Osteoblast (primary cell): ENCODE measurements around the gene ELK3. TPM values are rescaled to one million over a fixed set of nuclear protein-coding genes. Genes with fewer than 3 reads are reported as not detected.

Experiments
- DNase-seq: peaks from one replicate; pipeline ENCODE4 v3.0.0; 2011; ENCODE audit warnings: low spot score, mixed read lengths; ENCODE audit not compliant: insufficient read length; ENCODE audit errors: missing footprints
- H2AFZ ChIP-seq: 2 replicates; pipeline ENCODE4 v1.6.0; 2011; ENCODE audit warnings: mild to moderate bottlenecking, low read length
- H3K27ac ChIP-seq: 2 replicates; pipeline ENCODE4 v1.5.1; 2011; ENCODE audit warnings: mild to moderate bottlenecking, low read depth, low read length, moderate library complexity
- H3K27me3 ChIP-seq: 2 replicates; pipeline ENCODE4 v1.6.0; 2012; ENCODE audit warnings: mild to moderate bottlenecking, control low read depth, inconsistent platforms, low read length, moderate library complexity; ENCODE audit not compliant: insufficient read depth
- H3K36me3 ChIP-seq: 2 replicates; pipeline ENCODE4 v1.5.1; 2011; ENCODE audit warnings: mild to moderate bottlenecking, low read length, control low read depth, moderate library complexity; ENCODE audit not compliant: insufficient read depth
- H3K4me1 ChIP-seq: 2 replicates; pipeline ENCODE4 v1.5.1; 2011; ENCODE audit warnings: mild to moderate bottlenecking, low read length, control low read depth, moderate library complexity; ENCODE audit not compliant: insufficient read depth
- H3K4me2 ChIP-seq: 2 replicates; pipeline ENCODE4 v1.6.0; 2011; ENCODE audit warnings: mild to moderate bottlenecking, low read length; ENCODE audit not compliant: insufficient read depth
- H3K4me3 ChIP-seq: fragments of 200-600 bp; sonication (generic); 3 replicates; pipeline ENCODE4 v1.5.1; 2012; ENCODE audit warnings: mild to moderate bottlenecking, low read length, inconsistent platforms; ENCODE audit not compliant: insufficient read depth
- H3K79me2 ChIP-seq: 2 replicates; pipeline ENCODE4 v1.6.0; 2012; ENCODE audit warnings: mild to moderate bottlenecking, low read length, control low read depth, inconsistent platforms; ENCODE audit not compliant: insufficient read depth
- H3K9me3 ChIP-seq: 2 replicates; pipeline ENCODE4 v1.5.1; 2011; ENCODE audit warnings: low read depth, low read length, control low read depth
- H4K20me1 ChIP-seq: 2 replicates; pipeline ENCODE4 v1.6.0; 2012; ENCODE audit warnings: mild to moderate bottlenecking, low read length, control low read depth; ENCODE audit not compliant: insufficient read depth
- total RNA-seq: library from RNA; depleted of rRNA; stranded (reverse); fragments of >200 nt; gene quantifications from 2 replicates; pipeline ENCODE4 v1.2.3, GENCODE V29; 2012
- TF ChIP-seq, protein P1 (sequence below): IDR thresholded peaks from 2 replicates; pipeline ENCODE4 v1.5.1; 2011; ENCODE audit warnings: mild to moderate bottlenecking, low read depth, low read length, moderate library complexity; ENCODE audit errors: extremely low read depth

The ELK3 gene
- total RNA-seq, 1 donor: 27.5 TPM

DNA sequence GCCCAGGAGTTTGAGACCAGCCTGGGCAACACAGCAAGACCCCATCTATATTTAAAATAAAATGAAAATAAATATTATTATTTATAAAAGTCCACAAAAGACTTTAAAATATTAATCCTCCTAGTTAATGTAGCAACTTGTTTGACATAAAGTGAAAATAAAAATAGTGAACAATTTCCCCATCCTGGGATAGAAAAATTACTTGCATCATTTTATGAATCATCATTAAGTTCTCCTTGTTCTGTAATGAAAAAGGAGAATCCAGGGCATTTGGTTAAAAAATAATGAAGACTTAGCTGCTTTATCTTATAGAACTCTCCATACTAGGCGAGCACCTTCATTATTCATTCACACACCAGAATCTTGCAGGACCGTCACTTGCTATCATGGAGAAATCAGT is 66.1 kb downstream of the ELK3 start:
- no peak for DNase-seq
- peaks cover 74% of the 10 kb centered on the region for H3K79me2 ChIP-seq
- no peaks in the 10 kb centered on the region for H3K9me3 ChIP-seq
- no peak overlapping the region for H2AFZ ChIP-seq
- no peak overlapping the region for H3K4me2 ChIP-seq
- H4K20me1 ChIP-seq: peaks cover 11% of the 10 kb centered on the region
- peaks cover 14% of the 10 kb centered on the region for H3K4me1 ChIP-seq
- TF ChIP-seq, protein P1, sequence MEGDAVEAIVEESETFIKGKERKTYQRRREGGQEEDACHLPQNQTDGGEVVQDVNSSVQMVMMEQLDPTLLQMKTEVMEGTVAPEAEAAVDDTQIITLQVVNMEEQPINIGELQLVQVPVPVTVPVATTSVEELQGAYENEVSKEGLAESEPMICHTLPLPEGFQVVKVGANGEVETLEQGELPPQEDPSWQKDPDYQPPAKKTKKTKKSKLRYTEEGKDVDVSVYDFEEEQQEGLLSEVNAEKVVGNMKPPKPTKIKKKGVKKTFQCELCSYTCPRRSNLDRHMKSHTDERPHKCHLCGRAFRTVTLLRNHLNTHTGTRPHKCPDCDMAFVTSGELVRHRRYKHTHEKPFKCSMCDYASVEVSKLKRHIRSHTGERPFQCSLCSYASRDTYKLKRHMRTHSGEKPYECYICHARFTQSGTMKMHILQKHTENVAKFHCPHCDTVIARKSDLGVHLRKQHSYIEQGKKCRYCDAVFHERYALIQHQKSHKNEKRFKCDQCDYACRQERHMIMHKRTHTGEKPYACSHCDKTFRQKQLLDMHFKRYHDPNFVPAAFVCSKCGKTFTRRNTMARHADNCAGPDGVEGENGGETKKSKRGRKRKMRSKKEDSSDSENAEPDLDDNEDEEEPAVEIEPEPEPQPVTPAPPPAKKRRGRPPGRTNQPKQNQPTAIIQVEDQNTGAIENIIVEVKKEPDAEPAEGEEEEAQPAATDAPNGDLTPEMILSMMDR: no peak
- peaks cover 47% of the 10 kb centered on the region for H3K36me3 ChIP-seq
- H3K27ac ChIP-seq: peak overlapping the region; percentile 24
- no peak overlapping the region for H3K4me3 ChIP-seq
- no peaks in the 10 kb centered on the region for H3K27me3 ChIP-seq

DNA sequence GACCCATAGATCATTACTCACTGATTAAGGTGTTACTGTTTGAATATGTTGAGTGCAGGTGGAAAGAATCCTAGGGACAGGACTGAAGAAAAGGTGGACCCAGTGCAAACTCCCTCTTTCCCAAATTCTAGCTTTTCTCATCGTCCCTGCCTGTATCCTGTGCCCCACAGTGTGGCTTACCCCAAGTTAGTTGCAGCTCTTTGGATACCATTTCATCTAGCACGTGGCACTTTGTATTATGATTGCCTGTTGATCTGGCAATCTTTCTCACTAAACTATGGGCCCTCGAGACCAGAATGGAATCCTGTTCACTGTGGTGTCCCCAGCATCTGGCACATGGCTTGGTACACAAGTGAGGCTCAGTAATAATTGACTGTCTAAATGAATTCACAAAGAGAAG is 66.5 kb downstream of the ELK3 start:
- H4K20me1 ChIP-seq: peaks cover 11% of the 10 kb centered on the region
- H3K9me3 ChIP-seq: no peaks in the 10 kb centered on the region
- H3K36me3 ChIP-seq: peaks cover 48% of the 10 kb centered on the region
- H3K4me3 ChIP-seq: no peak overlapping the region
- H3K4me2 ChIP-seq: no peak overlapping the region
- no peaks in the 10 kb centered on the region for H3K27me3 ChIP-seq
- no peak for DNase-seq
- peaks cover 72% of the 10 kb centered on the region for H3K79me2 ChIP-seq
- no peak overlapping the region for H2AFZ ChIP-seq
- H3K27ac ChIP-seq: peak overlapping the region; percentile 24
- TF ChIP-seq, protein P1: no peak
- peaks cover 14% of the 10 kb centered on the region for H3K4me1 ChIP-seq

DNA sequence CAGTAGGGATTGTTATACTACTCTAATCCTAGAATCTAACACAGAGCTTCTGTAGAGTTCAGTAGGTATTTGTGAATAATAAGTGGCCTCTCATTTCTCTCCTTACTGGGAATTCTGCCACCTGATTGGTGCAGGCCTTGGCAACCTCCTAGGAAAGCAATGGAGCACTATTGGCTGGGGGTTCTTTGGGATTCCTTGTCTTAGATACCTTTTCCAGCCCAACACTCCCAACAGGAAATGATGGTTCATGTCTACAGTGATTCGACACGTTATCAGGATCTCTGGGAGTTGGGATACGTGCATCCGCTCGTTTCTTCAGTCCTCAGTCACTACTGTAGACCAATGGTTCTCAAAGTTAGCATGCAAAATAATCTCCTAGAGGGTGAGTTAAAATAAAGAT is 67.4 kb downstream of the ELK3 start:
- H3K4me2 ChIP-seq: no peak overlapping the region
- no peak overlapping the region for H3K4me3 ChIP-seq
- no peak overlapping the region for H3K27ac ChIP-seq
- peaks cover 11% of the 10 kb centered on the region for H4K20me1 ChIP-seq
- no peaks in the 10 kb centered on the region for H3K27me3 ChIP-seq
- DNase-seq: no peak
- no peaks in the 10 kb centered on the region for H3K9me3 ChIP-seq
- H2AFZ ChIP-seq: no peak overlapping the region
- H3K4me1 ChIP-seq: peaks cover 14% of the 10 kb centered on the region
- TF ChIP-seq, protein P1: no peak
- H3K79me2 ChIP-seq: peaks cover 63% of the 10 kb centered on the region
- peaks cover 48% of the 10 kb centered on the region for H3K36me3 ChIP-seq

DNA sequence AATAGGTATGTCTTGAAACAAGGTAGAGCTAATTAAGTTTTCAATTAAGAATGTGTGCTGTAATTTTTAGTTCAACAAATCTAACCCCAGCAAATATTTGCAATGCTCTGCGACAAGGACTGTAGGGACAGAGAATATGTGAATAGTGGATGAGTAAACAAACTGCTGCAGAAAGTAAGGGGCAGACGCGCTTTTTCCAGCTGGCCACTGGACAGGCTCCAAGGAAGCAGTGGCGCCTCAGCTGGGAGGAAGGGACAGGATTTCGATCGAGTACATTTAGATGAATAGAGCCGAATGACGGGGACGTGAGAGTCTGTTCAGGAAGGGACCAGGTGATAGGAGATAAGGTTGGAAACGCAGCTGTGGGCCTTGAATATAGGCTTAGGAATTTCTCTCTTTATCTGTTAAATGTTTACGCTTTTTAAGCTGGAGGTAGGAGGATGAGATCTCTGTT is 69.3 kb downstream of the ELK3 start:
- peaks cover 63% of the 10 kb centered on the region for H3K36me3 ChIP-seq
- TF ChIP-seq, protein P1: no peak
- peaks cover 9% of the 10 kb centered on the region for H4K20me1 ChIP-seq

More for the DNA sequence above, 69.3 kb downstream of the ELK3 start:
- H3K27me3 ChIP-seq: no peaks in the 10 kb centered on the region
- H3K9me3 ChIP-seq: no peaks in the 10 kb centered on the region
- H3K27ac ChIP-seq: no peak overlapping the region
- H3K4me2 ChIP-seq: no peak overlapping the region
- H2AFZ ChIP-seq: no peak overlapping the region
- no peak overlapping the region for H3K4me3 ChIP-seq
- peaks cover 8% of the 10 kb centered on the region for H3K4me1 ChIP-seq
- H3K79me2 ChIP-seq: peaks cover 47% of the 10 kb centered on the region
- no peak for DNase-seq
